Smooth muscle cell (in vitro differentiated cells): ENCODE data around the gene CTIF. TPM values are rescaled to one million over a fixed set of nuclear protein-coding genes. Genes with fewer than 3 reads are reported as not detected.
A peak's percentile ranks its signal among the peaks of the same experiment; 100 is the strongest.

Experiments
- DNase-seq: peaks from one replicate; lab custom pipeline; 2025; ENCODE audit not compliant: unreplicated experiment; lab: John Stamatoyannopoulos, UW
- H2AFZ ChIP-seq: fragments of 200-600 bp; sonication (generic); 2 replicates; pipeline ENCODE4 v1.6.0; 2016; ENCODE audit warnings: antibody characterized with exemption, low read depth, mild to moderate bottlenecking
- H3F3A ChIP-seq: fragments of 200-600 bp; sonication (generic); 2 replicates; pipeline ENCODE4 v1.6.0; 2017; ENCODE audit warnings: antibody characterized with exemption, low read depth
- H3K27ac ChIP-seq: fragments of 200-600 bp; sonication (generic); 2 replicates; pipeline ENCODE4 v1.5.1; 2016; ENCODE audit warnings: low read depth, mild to moderate bottlenecking
- H3K27me3 ChIP-seq: fragments of 200-600 bp; sonication (generic); 2 replicates; pipeline ENCODE4 v1.6.1; 2016; ENCODE audit warnings: low read depth, mild to moderate bottlenecking
- H3K36me3 ChIP-seq: fragments of 200-600 bp; sonication (generic); 2 replicates; pipeline ENCODE4 v1.5.1; 2016; ENCODE audit warnings: low read depth
- H3K4me1 ChIP-seq: fragments of 200-600 bp; sonication (generic); 2 replicates; pipeline ENCODE4 v1.5.1; 2016; ENCODE audit warnings: low read depth
- H3K4me2 ChIP-seq: fragments of 200-600 bp; sonication (generic); 2 replicates; pipeline ENCODE4 v1.6.0; 2016; ENCODE audit warnings: mild to moderate bottlenecking
- H3K4me3 ChIP-seq: fragments of 200-600 bp; sonication (generic); 2 replicates; pipeline ENCODE4 v1.5.1; 2016; ENCODE audit warnings: mild to moderate bottlenecking
- H3K79me2 ChIP-seq: fragments of 200-600 bp; sonication (generic); 2 replicates; pipeline ENCODE4 v1.6.0; 2016; ENCODE audit warnings: low read depth, mild to moderate bottlenecking
- H3K9ac ChIP-seq: fragments of 200-600 bp; sonication (generic); 2 replicates; pipeline ENCODE4 v1.6.0; 2016; ENCODE audit warnings: low read depth
- H3K9me3 ChIP-seq: fragments of 200-600 bp; sonication (generic); replicated peaks from 2 replicates; pipeline ENCODE4 v1.5.1; 2016; ENCODE audit warnings: low read depth
- H4K20me1 ChIP-seq: fragments of 200-600 bp; sonication (generic); 2 replicates; pipeline ENCODE4 v1.6.0; 2016; ENCODE audit warnings: low read depth
- CTCF ChIP-seq: fragments of 200-600 bp; sonication (generic); IDR thresholded peaks from 2 replicates; pipeline ENCODE4 v1.5.1; 2017; ENCODE audit warnings: borderline replicate concordance, mild to moderate bottlenecking, antibody characterized with exemption; ENCODE audit not compliant: insufficient read depth, poor library complexity, severe bottlenecking
- WGBS: methylation state at CpG from one replicate; pipeline ENCODE4 v1.1.7; 2016; ENCODE audit warnings: low lambda C conversion rate; 5-methylcytosine and 5-hydroxymethylcytosine counted together
- polyA plus RNA-seq: library from polyadenylated mRNA; unstranded; fragments of >200 nt; fragmentation: Nextera tagmentation; extraction: Ambion mirVana; gene quantifications from 2 replicates; pipeline ENCODE4 v1.2.1, GENCODE V29; 2016
- total RNA-seq: library from RNA; depleted of rRNA; stranded (reverse); fragments of >200 nt; gene quantifications from 2 replicates; pipeline ENCODE4 v1.2.3, GENCODE V29; 2014

CTIF gene
- total and polyA plus RNA-seq, 2 experiments from 2014 or later, result 22.2 to 25.3 TPM

DNA sequence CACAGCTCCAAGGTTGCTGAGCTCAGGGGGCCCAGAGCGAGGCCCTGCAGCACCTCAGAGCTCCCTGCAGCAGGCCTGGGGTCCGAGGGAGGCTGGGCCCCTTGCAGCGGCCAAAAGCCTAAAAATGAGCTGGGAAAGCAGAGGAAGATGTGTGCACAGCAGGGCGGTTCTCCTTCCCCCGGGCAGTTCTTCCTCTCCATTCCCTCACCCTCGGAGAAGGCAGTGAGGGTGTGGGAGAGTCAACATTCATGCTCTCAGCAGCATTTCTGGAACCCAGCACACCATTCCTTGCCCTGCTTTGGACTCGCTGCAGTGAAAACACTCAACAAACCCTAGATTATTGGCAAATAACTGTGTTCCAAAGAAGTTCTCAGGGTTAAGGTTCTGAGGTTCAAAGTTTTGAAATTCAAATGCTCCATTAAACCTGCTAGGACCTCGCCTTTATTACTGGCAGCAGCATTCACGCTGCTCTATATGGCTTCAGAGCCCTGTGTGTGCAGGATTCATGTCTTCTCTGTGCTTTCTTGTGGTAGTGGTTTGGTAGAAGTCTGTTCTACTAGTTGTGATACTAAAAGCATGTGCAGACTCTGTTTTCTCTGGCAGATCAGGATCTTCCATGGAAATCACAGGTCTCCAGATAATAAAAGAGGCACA, 79.1 kb downstream of the CTIF start:
- H2AFZ ChIP-seq, result no peak overlapping the region
- H3K79me2 ChIP-seq, result peaks cover 16% of the 10 kb centered on the region
- no peak overlapping the region for H3K9ac ChIP-seq
- H3F3A ChIP-seq, result peaks cover 11% of the 10 kb centered on the region
- peaks cover 12% of the 10 kb centered on the region for H3K4me1 ChIP-seq
- H4K20me1 ChIP-seq, result peaks cover 79% of the 10 kb centered on the region
- no peak for TF ChIP-seq CTCF
- H3K27ac ChIP-seq, result no peak overlapping the region
- H3K9me3 ChIP-seq, result no peaks in the 10 kb centered on the region
- H3K27me3 ChIP-seq, result no peaks in the 10 kb centered on the region
- no peak overlapping the region for H3K4me2 ChIP-seq
- H3K36me3 ChIP-seq, result no peaks in the 10 kb centered on the region
- WGBS, result 89% methylated on average over 9 of the region's 9 CpGs
- DNase-seq, result no peak
- no peak overlapping the region for H3K4me3 ChIP-seq

GRCh38 chr18:48619016-48619415, 80.2 kb downstream of the CTIF start:
- DNase-seq, result no peak
- H3K9ac ChIP-seq, result no peak overlapping the region
- no peaks in the 10 kb centered on the region for H3K9me3 ChIP-seq
- peaks cover 7% of the 10 kb centered on the region for H3K4me1 ChIP-seq
- H2AFZ ChIP-seq, result no peak overlapping the region
- H3K27me3 ChIP-seq, result no peaks in the 10 kb centered on the region
- peak overlapping the region; percentile 17 for H3K27ac ChIP-seq
- no peak for TF ChIP-seq CTCF
- peaks cover 13% of the 10 kb centered on the region for H3K79me2 ChIP-seq
- H3F3A ChIP-seq, result peaks cover 15% of the 10 kb centered on the region
- H3K4me3 ChIP-seq, result no peak overlapping the region
- H3K4me2 ChIP-seq, result no peak overlapping the region
- 74% methylated on average over 3 of the region's 3 CpGs for WGBS
- peaks cover 72% of the 10 kb centered on the region for H4K20me1 ChIP-seq
- no peaks in the 10 kb centered on the region for H3K36me3 ChIP-seq

GRCh38 chr18:48619501-48619900, 80.7 kb downstream of the CTIF start:
- H3K9me3 ChIP-seq, result no peaks in the 10 kb centered on the region
- H2AFZ ChIP-seq, result no peak overlapping the region
- 99% methylated on average over 16 of the region's 16 CpGs for WGBS
- H3K4me1 ChIP-seq, result peaks cover 6% of the 10 kb centered on the region
- H3K27ac ChIP-seq, result no peak overlapping the region
- DNase-seq, result no peak
- no peak overlapping the region for H3K9ac ChIP-seq
- peaks cover 15% of the 10 kb centered on the region for H3F3A ChIP-seq
- no peaks in the 10 kb centered on the region for H3K27me3 ChIP-seq
- H4K20me1 ChIP-seq, result peaks cover 67% of the 10 kb centered on the region
- no peak for TF ChIP-seq CTCF
- H3K4me3 ChIP-seq, result no peak overlapping the region
- H3K4me2 ChIP-seq, result no peak overlapping the region
- no peaks in the 10 kb centered on the region for H3K36me3 ChIP-seq
- H3K79me2 ChIP-seq, result peaks cover 10% of the 10 kb centered on the region

- no peak overlapping the region for H2AFZ ChIP-seq
- H3K4me2 ChIP-seq, result no peak overlapping the region
- no peak for DNase-seq
- peaks cover 9% of the 10 kb centered on the region for H3K79me2 ChIP-seq
- 92% methylated on average over 3 of the region's 3 CpGs for WGBS
- peaks cover 15% of the 10 kb centered on the region for H3F3A ChIP-seq
- H3K9me3 ChIP-seq, result no peaks in the 10 kb centered on the region
- no peak for TF ChIP-seq CTCF
- no peak overlapping the region for H3K4me3 ChIP-seq
- no peaks in the 10 kb centered on the region for H3K27me3 ChIP-seq
- no peak overlapping the region for H3K9ac ChIP-seq
- H4K20me1 ChIP-seq, result peaks cover 62% of the 10 kb centered on the region
- peaks cover 6% of the 10 kb centered on the region for H3K4me1 ChIP-seq
- no peaks in the 10 kb centered on the region for H3K36me3 ChIP-seq
- H3K27ac ChIP-seq, result no peak overlapping the region
Observed at GRCh38 chr18:48620071-48620470, 81.2 kb downstream of the CTIF start.
